ENCODE measurements around the gene SLC10A2.

DNA sequence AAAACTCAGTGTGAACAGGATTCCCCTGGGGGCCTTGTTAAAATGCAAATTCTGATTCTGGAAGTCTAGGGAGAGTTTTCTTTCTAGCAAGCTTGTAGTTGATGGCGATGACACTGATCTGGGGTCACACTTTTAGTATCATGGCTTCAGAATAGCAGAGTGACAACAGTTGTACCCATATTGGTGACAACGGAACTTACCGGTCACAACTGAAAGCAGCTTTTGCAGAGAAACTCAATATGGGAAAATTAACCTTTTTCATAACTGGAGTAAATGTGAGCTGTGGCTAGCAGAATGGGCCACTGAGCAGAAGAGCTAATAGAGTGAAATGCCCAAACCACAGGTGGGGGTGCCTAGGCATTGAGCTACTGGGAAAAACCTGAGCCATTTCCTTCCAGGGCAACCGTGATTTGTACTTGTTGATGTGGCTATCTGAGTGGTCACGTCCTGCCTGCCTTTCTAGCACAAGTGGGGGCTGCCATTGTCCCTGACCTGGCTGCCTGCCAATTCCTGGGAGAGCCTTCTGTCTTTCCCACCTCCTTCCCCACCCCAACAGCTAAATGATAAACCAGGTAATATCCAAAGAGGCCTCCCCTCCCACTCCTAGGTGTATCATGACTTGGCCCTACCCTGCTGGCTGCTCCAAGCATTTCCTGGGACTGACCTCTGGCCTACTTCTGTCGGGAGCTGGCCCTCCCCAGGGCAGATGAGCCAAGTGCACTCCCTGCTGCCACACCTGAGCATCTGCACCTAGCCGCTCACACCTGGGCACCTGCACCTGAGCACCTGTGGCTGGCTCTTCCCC, 1.7 kb upstream of the SLC10A2 start:
- TF ChIP-seq, protein P1, sequence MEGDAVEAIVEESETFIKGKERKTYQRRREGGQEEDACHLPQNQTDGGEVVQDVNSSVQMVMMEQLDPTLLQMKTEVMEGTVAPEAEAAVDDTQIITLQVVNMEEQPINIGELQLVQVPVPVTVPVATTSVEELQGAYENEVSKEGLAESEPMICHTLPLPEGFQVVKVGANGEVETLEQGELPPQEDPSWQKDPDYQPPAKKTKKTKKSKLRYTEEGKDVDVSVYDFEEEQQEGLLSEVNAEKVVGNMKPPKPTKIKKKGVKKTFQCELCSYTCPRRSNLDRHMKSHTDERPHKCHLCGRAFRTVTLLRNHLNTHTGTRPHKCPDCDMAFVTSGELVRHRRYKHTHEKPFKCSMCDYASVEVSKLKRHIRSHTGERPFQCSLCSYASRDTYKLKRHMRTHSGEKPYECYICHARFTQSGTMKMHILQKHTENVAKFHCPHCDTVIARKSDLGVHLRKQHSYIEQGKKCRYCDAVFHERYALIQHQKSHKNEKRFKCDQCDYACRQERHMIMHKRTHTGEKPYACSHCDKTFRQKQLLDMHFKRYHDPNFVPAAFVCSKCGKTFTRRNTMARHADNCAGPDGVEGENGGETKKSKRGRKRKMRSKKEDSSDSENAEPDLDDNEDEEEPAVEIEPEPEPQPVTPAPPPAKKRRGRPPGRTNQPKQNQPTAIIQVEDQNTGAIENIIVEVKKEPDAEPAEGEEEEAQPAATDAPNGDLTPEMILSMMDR (IDR thresholded peaks at IDR 0.05; ENCODE audit: insufficient read depth, low read length, poor library complexity, severe bottlenecking), result no peak
- no peak for TF ChIP-seq EZH2phosphoT487 (conservative IDR thresholded peaks at IDR 0.05; ENCODE audit: low read length)

Measured in SU-DHL-6 (cell line).